ENCODE results near the gene MAP4K5.

MAP4K5 gene

DNA sequence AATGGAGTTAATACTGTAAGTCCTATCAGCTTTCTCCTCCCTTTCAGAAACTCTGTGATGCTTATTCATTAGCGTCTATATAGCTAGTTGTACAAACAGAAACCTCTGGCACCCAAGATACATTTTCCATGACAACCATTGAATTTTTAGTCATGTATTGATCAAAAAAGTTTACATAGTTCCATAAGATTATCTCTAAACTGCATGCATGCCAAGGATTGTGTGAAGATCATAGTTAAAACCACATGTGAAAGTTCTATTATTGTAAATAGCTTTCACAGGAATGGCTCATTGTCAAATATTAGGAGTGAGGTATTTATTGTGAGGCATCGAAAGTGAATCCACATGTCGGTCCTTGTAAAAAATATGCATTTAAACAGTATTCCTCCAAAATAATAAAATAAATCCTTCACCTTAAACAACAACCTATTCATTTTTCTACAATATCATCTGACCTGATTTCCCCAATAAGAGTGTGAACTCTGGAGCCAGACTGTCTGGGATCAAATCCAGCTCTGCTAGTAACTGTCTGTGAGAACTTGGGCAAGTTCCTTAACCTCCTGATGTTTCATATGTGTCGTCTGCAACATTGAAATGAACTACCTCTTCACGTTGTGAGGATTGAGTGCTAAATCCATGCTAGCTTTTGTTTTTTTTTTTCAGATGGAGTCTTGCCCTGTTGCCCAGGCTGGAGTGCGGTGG is 125.1 kb downstream of the MAP4K5 start:
- Histone ChIP-seq H3K4me3 (ENCODE audit: low read depth in 1 of 2, low read length in 2 of 2) (no peak overlapping the region), H3K27me3 (ENCODE audit: control insufficient read depth in 1 of 2, insufficient read depth in 2 of 2, low read length in 2 of 2) (no peaks in the 10 kb centered on the region), H3K36me3 (ENCODE audit: control insufficient read depth in 1 of 2, insufficient read depth in 2 of 2, low read length in 2 of 2) (no peaks in the 10 kb centered on the region), H3K4me1 (ENCODE audit: control insufficient read depth in 1 of 2, insufficient read depth in 2 of 2, low read length in 2 of 2) (no peaks in the 10 kb centered on the region), H3K27ac (ENCODE audit: low read depth, low read length) (no peak overlapping the region), H3K9ac (ENCODE audit: low read depth in 1 of 2, low read length in 2 of 2) (no peak overlapping the region), H3K9me3 (ENCODE audit: control insufficient read depth in 1 of 2, low read length in 2 of 2) (no peaks in the 10 kb centered on the region)

DNA sequence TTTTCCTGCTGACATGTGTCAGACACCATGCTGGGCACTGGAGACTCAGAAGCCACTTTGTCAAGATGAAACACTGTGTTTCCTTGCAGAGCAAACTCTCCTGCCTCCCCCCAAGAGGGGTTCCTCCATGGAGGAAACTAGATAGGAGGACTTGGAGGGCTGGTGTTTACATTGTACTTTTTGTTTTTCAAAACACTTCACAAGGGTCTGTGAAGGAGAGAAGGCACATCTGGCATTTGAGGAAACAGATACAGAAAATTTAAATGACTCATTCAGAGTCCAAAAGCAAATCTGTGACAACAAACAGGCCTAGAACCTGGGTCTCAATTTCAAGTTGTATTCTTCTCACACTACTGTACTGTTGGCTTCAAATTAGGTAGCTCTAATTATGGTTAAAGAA is 128.9 kb downstream of the MAP4K5 start:
- Histone ChIP-seq H3K27ac (ENCODE audit: low read depth, low read length) (no peak overlapping the region), H3K4me3 (ENCODE audit: low read depth in 1 of 2, low read length in 2 of 2) (no peak overlapping the region), H3K9ac (ENCODE audit: low read depth in 1 of 2, low read length in 2 of 2) (no peak overlapping the region), H3K9me3 (ENCODE audit: control insufficient read depth in 1 of 2, low read length in 2 of 2) (no peaks in the 10 kb centered on the region), H3K4me1 (ENCODE audit: control insufficient read depth in 1 of 2, insufficient read depth in 2 of 2, low read length in 2 of 2) (peaks cover 7 to 15% of the 10 kb centered on the region in 2 donors), H3K27me3 (ENCODE audit: control insufficient read depth in 1 of 2, insufficient read depth in 2 of 2, low read length in 2 of 2) (no peaks in the 10 kb centered on the region), H3K36me3 (ENCODE audit: control insufficient read depth in 1 of 2, insufficient read depth in 2 of 2, low read length in 2 of 2) (no peaks in the 10 kb centered on the region)

DNA sequence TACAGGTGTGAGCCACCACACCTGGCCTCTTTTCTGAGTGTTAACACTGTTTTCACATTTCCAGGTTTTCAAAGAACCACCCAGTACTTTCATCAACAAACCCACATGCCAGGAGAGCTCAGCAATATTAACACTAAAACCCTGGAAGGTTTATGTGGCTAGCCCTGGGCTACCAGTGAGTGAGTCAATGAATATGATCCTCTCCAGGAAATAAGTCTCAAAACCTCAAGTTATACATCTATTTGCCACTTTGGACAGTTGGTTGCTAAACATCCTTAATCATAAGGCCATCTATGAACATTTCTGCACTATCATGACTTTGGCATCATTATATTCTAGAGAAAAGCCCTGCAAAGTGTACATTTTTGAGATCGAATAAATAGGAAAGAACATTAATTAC is 129.4 kb downstream of the MAP4K5 start:
- no peak overlapping the region for H3K27ac ChIP-seq (ENCODE audit: low read depth, low read length)
- no peak overlapping the region for H3K4me3 ChIP-seq (ENCODE audit: low read depth in 1 of 2, low read length in 2 of 2)
- no peaks in the 10 kb centered on the region for H3K9me3 ChIP-seq (ENCODE audit: control insufficient read depth in 1 of 2, low read length in 2 of 2)
- no peaks in the 10 kb centered on the region for H3K27me3 ChIP-seq (ENCODE audit: control insufficient read depth in 1 of 2, insufficient read depth in 2 of 2, low read length in 2 of 2)
- H3K36me3 ChIP-seq (ENCODE audit: control insufficient read depth in 1 of 2, insufficient read depth in 2 of 2, low read length in 2 of 2) = no peaks in the 10 kb centered on the region
- H3K4me1 ChIP-seq (ENCODE audit: control insufficient read depth in 1 of 2, insufficient read depth in 2 of 2, low read length in 2 of 2) = peaks cover 8 to 20% of the 10 kb centered on the region in 2 donors
- no peak overlapping the region for H3K9ac ChIP-seq (ENCODE audit: low read depth in 1 of 2, low read length in 2 of 2)

DNA sequence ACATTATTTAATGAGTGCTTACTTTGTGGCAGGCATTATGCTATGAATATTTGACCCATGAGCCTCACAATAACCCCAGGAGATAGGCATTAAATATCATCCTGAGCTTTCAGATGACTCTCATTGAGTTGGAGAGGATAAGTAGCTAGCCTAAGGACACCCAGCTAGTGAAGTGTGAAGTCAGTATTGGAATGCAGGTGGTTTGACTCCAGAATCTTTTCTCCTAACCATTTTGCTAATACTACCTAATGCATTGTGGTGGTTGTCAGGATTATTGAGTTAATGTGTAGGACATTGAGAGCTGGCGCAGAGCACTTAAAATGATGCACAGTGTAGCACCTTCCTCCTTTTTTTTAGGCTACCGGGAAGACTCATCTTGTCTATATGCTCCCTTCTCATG is 131.9 kb downstream of the MAP4K5 start:
- peaks cover 20 to 29% of the 10 kb centered on the region in 2 donors for H3K4me1 ChIP-seq (ENCODE audit: control insufficient read depth in 1 of 2, insufficient read depth in 2 of 2, low read length in 2 of 2)
- H3K36me3 ChIP-seq (ENCODE audit: control insufficient read depth in 1 of 2, insufficient read depth in 2 of 2, low read length in 2 of 2) = no peaks in the 10 kb centered on the region
- H3K27ac ChIP-seq (ENCODE audit: low read depth, low read length) = no peak overlapping the region
- no peaks in the 10 kb centered on the region for H3K27me3 ChIP-seq (ENCODE audit: control insufficient read depth in 1 of 2, insufficient read depth in 2 of 2, low read length in 2 of 2)
- H3K9ac ChIP-seq (ENCODE audit: low read depth in 1 of 2, low read length in 2 of 2) = no peak overlapping the region
- H3K9me3 ChIP-seq (ENCODE audit: control insufficient read depth in 1 of 2, low read length in 2 of 2) = no peaks in the 10 kb centered on the region
- no peak overlapping the region for H3K4me3 ChIP-seq (ENCODE audit: low read depth in 1 of 2, low read length in 2 of 2)

DNA sequence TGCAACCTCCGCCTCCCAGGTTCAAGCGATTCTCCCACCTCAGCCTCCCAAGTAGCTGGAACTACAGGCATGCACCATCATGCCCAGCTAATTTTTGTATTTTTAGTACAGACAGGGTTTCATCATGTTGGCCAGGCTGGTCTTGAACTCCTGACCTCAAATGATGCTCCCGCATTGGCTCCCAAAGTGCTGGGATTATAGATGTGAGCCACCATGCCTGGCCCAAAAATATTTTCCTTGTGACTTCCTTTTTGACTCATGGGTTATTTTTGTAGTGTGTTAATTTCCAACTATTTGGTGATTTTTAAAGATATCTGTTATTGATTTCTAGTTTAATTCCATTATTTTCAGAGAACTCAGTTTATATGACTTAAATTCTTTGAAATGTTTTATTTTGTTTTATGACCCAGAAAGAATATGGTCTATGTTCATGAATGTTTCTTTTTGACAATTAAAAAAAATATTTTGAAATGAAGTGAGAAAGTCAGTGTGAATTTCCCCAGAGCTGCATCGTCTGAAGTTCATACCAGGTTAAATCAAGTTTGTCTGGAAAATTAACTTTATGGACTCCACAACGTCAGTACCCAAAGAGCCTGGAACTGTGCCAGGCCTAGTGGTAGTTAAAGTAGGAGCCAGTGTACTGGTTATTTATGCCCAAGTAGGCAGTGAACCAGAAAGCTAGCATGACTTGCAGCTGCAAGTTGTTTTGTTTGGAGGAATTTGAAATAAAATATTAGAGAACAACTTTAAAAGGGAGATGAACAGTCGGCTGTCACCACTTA is 132.9 kb downstream of the MAP4K5 start:
- H3K27me3 ChIP-seq (ENCODE audit: control insufficient read depth in 1 of 2, insufficient read depth in 2 of 2, low read length in 2 of 2) = no peaks in the 10 kb centered on the region
- H3K4me1 ChIP-seq (ENCODE audit: control insufficient read depth in 1 of 2, insufficient read depth in 2 of 2, low read length in 2 of 2) = peaks cover 20 to 29% of the 10 kb centered on the region in 2 donors
- no peaks in the 10 kb centered on the region for H3K36me3 ChIP-seq (ENCODE audit: control insufficient read depth in 1 of 2, insufficient read depth in 2 of 2, low read length in 2 of 2)
- no peak overlapping the region for H3K4me3 ChIP-seq (ENCODE audit: low read depth in 1 of 2, low read length in 2 of 2)
- no peaks in the 10 kb centered on the region for H3K9me3 ChIP-seq (ENCODE audit: control insufficient read depth in 1 of 2, low read length in 2 of 2)
- H3K9ac ChIP-seq (ENCODE audit: low read depth in 1 of 2, low read length in 2 of 2) = no peak overlapping the region
- H3K27ac ChIP-seq (ENCODE audit: low read depth, low read length) = no peak overlapping the region

DNA sequence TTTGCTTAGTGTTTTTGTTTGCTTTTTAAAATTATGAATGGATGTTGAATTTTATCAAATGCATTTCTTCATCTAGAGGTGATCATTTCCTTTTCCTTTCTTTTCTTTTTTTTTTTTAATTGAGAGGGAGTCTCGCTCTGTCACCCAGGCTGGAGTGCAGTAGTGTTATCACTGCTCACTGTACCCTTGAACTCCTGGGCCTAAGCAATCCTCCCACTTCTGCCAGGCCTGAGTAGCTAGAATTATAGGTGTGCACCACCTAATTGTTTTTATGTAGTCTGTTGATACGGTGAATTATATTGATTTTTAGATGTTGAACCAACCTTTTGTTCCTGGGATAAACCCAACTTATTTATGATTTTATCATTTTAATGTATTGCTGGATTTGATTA is 134.2 kb downstream of the MAP4K5 start:
- Histone ChIP-seq H3K4me3 (ENCODE audit: low read depth in 1 of 2, low read length in 2 of 2) (no peak overlapping the region), H3K9ac (ENCODE audit: low read depth in 1 of 2, low read length in 2 of 2) (no peak overlapping the region), H3K27ac (ENCODE audit: low read depth, low read length) (no peak overlapping the region), H3K4me1 (ENCODE audit: control insufficient read depth in 1 of 2, insufficient read depth in 2 of 2, low read length in 2 of 2) (peaks cover 20 to 34% of the 10 kb centered on the region in 2 donors), H3K27me3 (ENCODE audit: control insufficient read depth in 1 of 2, insufficient read depth in 2 of 2, low read length in 2 of 2) (no peaks in the 10 kb centered on the region), H3K36me3 (ENCODE audit: control insufficient read depth in 1 of 2, insufficient read depth in 2 of 2, low read length in 2 of 2) (no peaks in the 10 kb centered on the region), H3K9me3 (ENCODE audit: control insufficient read depth in 1 of 2, low read length in 2 of 2) (no peaks in the 10 kb centered on the region)

DNA sequence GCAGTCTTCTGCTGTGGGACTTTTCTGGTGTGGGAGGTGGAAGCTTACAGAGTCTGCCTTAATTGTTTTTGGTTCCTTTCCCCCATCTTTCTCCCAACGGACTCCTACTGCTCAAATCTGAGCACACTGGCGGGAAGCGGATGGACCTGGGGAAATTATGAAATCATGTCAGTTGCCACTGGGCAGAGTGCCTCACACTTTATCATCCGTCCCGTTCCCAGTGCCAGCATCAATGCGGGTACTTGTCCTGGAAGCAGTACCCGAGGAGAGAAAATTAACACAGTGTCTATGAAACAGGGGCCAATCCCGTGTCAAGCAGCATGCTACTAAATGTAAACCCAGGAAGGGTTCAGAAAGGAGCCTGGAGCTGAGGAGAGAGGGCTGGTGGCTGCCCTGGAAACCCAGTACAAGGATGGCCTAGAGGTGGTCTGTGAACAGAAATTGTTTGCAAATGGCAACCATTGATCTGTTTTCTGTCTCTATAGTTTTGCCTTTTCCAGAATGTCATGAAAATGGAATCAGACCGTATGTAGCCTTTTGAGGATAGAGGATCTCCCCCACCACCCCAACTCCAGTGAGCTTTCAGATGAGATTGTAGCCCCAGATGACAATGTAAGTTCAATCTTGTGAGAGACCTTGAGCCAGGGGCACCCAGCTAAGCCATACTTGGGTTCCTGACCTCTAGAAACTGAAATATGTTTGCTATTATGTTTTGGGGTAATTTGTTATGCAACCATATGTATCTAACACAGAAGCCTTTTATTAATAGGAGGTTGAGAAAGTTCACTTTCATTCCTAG is 134.8 kb downstream of the MAP4K5 start:
- no peaks in the 10 kb centered on the region for H3K36me3 ChIP-seq (ENCODE audit: control insufficient read depth in 1 of 2, insufficient read depth in 2 of 2, low read length in 2 of 2)
- H3K4me3 ChIP-seq (ENCODE audit: low read depth in 1 of 2, low read length in 2 of 2) = peak overlapping the region; percentile 74 to 80
- no peaks in the 10 kb centered on the region for H3K9me3 ChIP-seq (ENCODE audit: control insufficient read depth in 1 of 2, low read length in 2 of 2)
- peaks cover 20 to 39% of the 10 kb centered on the region in 2 donors for H3K4me1 ChIP-seq (ENCODE audit: control insufficient read depth in 1 of 2, insufficient read depth in 2 of 2, low read length in 2 of 2)
- H3K27me3 ChIP-seq (ENCODE audit: control insufficient read depth in 1 of 2, insufficient read depth in 2 of 2, low read length in 2 of 2) = no peaks in the 10 kb centered on the region
- H3K9ac ChIP-seq (ENCODE audit: low read depth in 1 of 2, low read length in 2 of 2) = peak overlapping the region; percentile 20 to 43
- peak overlapping the region; percentile 73 for H3K27ac ChIP-seq (ENCODE audit: low read depth, low read length)

DNA sequence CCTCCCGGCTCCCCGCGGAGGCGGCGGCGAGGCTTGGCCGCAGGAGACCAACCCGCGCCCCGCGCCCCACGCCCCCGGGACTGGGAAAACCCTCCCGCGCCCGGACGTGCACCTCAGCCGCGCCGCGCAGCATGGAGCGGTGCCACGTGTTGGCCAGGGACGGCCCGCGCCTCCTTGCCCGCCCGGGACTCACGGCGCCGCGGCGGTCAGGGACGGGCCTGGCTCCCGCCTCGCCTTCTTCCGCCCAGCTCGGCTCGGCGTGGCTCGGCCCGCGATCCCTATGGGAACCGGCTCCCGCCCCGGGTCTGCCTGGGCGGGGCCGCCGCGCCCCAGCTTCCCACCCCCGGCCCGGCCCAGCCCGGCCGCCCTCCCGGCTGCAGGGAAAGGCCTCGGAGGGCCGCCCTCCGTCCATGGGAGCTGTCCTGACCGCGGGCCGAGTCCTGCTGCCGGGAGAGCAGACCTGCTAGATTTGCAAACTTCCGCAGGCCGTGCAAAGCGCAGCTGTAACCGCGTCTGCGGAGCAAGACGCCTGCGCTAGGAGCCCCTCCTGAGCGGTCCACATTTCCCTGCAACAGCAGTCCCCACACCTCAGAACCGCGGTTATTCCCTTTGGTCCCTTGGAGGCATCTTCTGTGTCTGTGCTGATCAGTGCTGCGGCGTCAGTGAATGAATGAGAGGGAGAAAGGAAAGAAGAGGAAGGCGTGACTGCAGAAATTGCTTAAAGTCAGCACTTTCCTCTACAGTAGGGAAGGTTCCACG is 135.6 kb downstream of the MAP4K5 start, which contains the start of gene CDKL1:
Gene CDKL1, minus strand, starts transcription at position 251 of the 759 bp plus-strand sequence. CDS start 1,013 bp downstream, outside the sequence.
- Histone ChIP-seq H3K9me3 (ENCODE audit: control insufficient read depth in 1 of 2, low read length in 2 of 2) (no peaks in the 10 kb centered on the region), H3K36me3 (ENCODE audit: control insufficient read depth in 1 of 2, insufficient read depth in 2 of 2, low read length in 2 of 2) (no peaks in the 10 kb centered on the region)

DNA sequence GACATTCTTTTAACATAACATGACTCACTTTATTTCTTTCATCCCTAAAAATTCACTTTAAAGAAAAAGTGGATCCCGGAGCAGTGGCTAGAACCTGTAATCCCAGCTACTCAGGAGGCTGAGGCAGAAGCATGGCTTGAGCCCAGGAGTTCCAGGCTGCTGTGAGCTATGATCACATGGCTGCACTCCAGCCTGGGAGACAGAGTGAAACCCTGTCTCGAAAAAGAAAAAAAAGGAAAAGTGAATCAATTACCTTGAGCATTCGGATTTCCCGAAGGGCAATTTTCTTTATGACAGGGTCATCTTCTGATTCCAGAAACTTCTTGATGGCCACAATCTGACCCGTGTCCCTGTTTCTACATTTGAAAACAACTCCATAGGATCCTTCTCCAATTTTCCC is 136.9 kb downstream of the MAP4K5 start:
- H3K27ac ChIP-seq (ENCODE audit: low read depth, low read length) = peak overlapping the region; percentile 25
- peak overlapping the region; percentile 21 to 53 for H3K9ac ChIP-seq (ENCODE audit: low read depth in 1 of 2, low read length in 2 of 2)
- peaks cover 23 to 39% of the 10 kb centered on the region in 2 donors for H3K4me1 ChIP-seq (ENCODE audit: control insufficient read depth in 1 of 2, insufficient read depth in 2 of 2, low read length in 2 of 2)
- H3K9me3 ChIP-seq (ENCODE audit: control insufficient read depth in 1 of 2, low read length in 2 of 2) = no peaks in the 10 kb centered on the region
- no peaks in the 10 kb centered on the region for H3K27me3 ChIP-seq (ENCODE audit: control insufficient read depth in 1 of 2, insufficient read depth in 2 of 2, low read length in 2 of 2)
- H3K36me3 ChIP-seq (ENCODE audit: control insufficient read depth in 1 of 2, insufficient read depth in 2 of 2, low read length in 2 of 2) = no peaks in the 10 kb centered on the region
- peak overlapping the region; percentile 74 to 80 for H3K4me3 ChIP-seq (ENCODE audit: low read depth in 1 of 2, low read length in 2 of 2)

More for the DNA sequence above, 135.6 kb downstream of the MAP4K5 start, which contains the start of gene CDKL1:
- Histone ChIP-seq H3K4me1 (ENCODE audit: control insufficient read depth in 1 of 2, insufficient read depth in 2 of 2, low read length in 2 of 2) (peaks cover 23 to 41% of the 10 kb centered on the region in 2 donors), H3K9ac (ENCODE audit: low read depth in 1 of 2, low read length in 2 of 2) (peak within 1 kb of the TSS; percentile 55 to 69), H3K27me3 (ENCODE audit: control insufficient read depth in 1 of 2, insufficient read depth in 2 of 2, low read length in 2 of 2) (no peaks in the 10 kb centered on the region), H3K4me3 (ENCODE audit: low read depth in 1 of 2, low read length in 2 of 2) (peak within 1 kb of the TSS; percentile 74 to 80), H3K27ac (ENCODE audit: low read depth, low read length) (peak within 1 kb of the TSS; percentile 73)

All from duodenal mucosa (tissue), 2 donors.